Lung (tissue), 12 donors: Measurements from ENCODE around the gene PDLIM4. TPM values are rescaled to one million over a fixed set of nuclear protein-coding genes. Genes with fewer than 3 reads are reported as not detected.

ENCODE experiments used
- ATAC-seq: fragments of 200-7000 bp; cut with Tn5 transposase; one replicate; pipeline ENCODE4 v1.9.1; 2020; ENCODE audit warnings: moderate number of reproducible peaks; ENCODE audit not compliant: insufficient read depth, low FRiP score
- DNase-seq, 3 donors: peaks; one replicate each; pipeline ENCODE4 v3.0.0-alpha.2; 2013 to 2017
- H3K27ac ChIP-seq, 2 donors: one replicate each; pipeline ENCODE4 v1.5.1; 2013; ENCODE audit warnings: mild to moderate bottlenecking in 2 of 2, moderate library complexity in 2 of 2, control low read depth in 1 of 2, inconsistent platforms in 1 of 2, low read depth in 1 of 2, low read length in 1 of 2
- H3K27me3 ChIP-seq, 3 donors: one replicate each; pipeline ENCODE4 v1.5.1; 2013; ENCODE audit warnings: low read length in 2 of 3; ENCODE audit not compliant: control insufficient read depth in 3 of 3, insufficient read depth in 3 of 3
- H3K36me3 ChIP-seq, 4 donors: one replicate each; pipeline ENCODE4 v1.5.1; 2013; ENCODE audit warnings: low read length in 4 of 4, mild to moderate bottlenecking in 1 of 4, moderate library complexity in 1 of 4; ENCODE audit not compliant: control insufficient read depth in 4 of 4, insufficient read depth in 4 of 4
- H3K4me1 ChIP-seq, 5 donors: one replicate each; pipeline ENCODE4 v1.5.1; 2013; ENCODE audit warnings: low read length in 5 of 5, mild to moderate bottlenecking in 2 of 5, moderate library complexity in 1 of 5; ENCODE audit not compliant: control insufficient read depth in 5 of 5, insufficient read depth in 5 of 5
- H3K4me3 ChIP-seq: one replicate; pipeline ENCODE4 v1.5.1; 2013; ENCODE audit warnings: mild to moderate bottlenecking, control low read depth, moderate library complexity
- H3K9ac ChIP-seq, 2 donors: one replicate each; pipeline ENCODE4 v1.5.1; 2013; ENCODE audit warnings: low read length in 2 of 2, control low read depth in 1 of 2; ENCODE audit not compliant: insufficient read depth in 1 of 2
- H3K9me3 ChIP-seq, 4 donors: one replicate each; pipeline ENCODE4 v1.5.1; 2013; ENCODE audit warnings: low read length in 3 of 4, mild to moderate bottlenecking in 1 of 4, moderate library complexity in 1 of 4; ENCODE audit not compliant: control insufficient read depth in 4 of 4, insufficient read depth in 3 of 4
- WGBS, 2 donors: extraction: QIAGEN DNeasy Blood & Tissue Kit; methylation state at CpG; one replicate each; pipeline ENCODE4 v1.1.7; 2013; 5-methylcytosine and 5-hydroxymethylcytosine counted together
- polyA plus RNA-seq, 2 donors: library from polyadenylated mRNA; stranded (reverse); fragments of 200-250 nt; gene quantifications; one replicate each; pipeline ENCODE4 v1.2.1, GENCODE V29; 2013
- total RNA-seq, 2 donors: library from RNA; depleted of rRNA in 1 of 2; stranded (reverse); fragments of >200 nt in 1 of 2; gene quantifications; one replicate each; pipeline ENCODE4 v1.2.1, GENCODE V29; 2014 to 2021
- TF ChIP-seq, protein P1 (sequence below): IDR thresholded peaks from 2 replicates; pipeline ENCODE4 v1.5.1; 2012; ENCODE audit warnings: mild to moderate bottlenecking; ENCODE audit errors: control extremely low read depth, extremely low read depth
- donor health status: control.
- donor health status: control.
- donor health status: Bipolar disorder and iron deficiency.
- donor health status: healthy.
- donor health status: DM: yes; HTN: yes; CAD: no.

The PDLIM4 gene
- total and polyA plus RNA-seq, 4 donors: 7.3 to 13.8 (median 9.6) TPM

DNA sequence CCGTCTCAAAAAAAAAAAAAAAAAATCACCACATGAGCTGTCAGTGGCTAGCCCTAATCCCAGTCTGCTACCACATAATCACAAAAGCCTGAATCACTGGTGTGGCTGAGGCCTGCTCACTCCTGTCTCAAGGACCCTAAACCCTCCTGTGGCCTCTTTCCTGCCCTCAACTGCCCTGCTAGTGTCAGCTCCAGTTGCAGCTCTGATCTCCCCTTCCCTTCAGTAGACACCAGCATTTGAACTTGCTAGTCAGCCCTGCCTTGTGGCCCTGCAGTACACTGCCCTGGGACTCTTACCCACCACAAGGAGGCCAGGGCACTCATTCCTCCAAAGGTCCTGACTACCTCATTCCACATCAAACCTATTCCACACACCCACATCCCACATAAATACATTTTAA is 20.4 kb upstream of the PDLIM4 start:
- Histone ChIP-seq H3K4me3 (no peak overlapping the region), H3K36me3 (no peaks in the 10 kb centered on the region), H3K27ac (no peak overlapping the region), H3K27me3 (no peaks in the 10 kb centered on the region), H3K9ac (no peak overlapping the region), H3K4me1 (no peaks in the 10 kb centered on the region), H3K9me3 (peaks cover 0 to 2% (median 0%) of the 10 kb centered on the region in 4 donors)
- WGBS, 2 donors: 85 to 100% methylated on average over 1 of the region's 1 CpG
- ATAC-seq (no peak), DNase-seq (peak in 1 of 3 donors; percentile 6)
- TF ChIP-seq, protein P1, sequence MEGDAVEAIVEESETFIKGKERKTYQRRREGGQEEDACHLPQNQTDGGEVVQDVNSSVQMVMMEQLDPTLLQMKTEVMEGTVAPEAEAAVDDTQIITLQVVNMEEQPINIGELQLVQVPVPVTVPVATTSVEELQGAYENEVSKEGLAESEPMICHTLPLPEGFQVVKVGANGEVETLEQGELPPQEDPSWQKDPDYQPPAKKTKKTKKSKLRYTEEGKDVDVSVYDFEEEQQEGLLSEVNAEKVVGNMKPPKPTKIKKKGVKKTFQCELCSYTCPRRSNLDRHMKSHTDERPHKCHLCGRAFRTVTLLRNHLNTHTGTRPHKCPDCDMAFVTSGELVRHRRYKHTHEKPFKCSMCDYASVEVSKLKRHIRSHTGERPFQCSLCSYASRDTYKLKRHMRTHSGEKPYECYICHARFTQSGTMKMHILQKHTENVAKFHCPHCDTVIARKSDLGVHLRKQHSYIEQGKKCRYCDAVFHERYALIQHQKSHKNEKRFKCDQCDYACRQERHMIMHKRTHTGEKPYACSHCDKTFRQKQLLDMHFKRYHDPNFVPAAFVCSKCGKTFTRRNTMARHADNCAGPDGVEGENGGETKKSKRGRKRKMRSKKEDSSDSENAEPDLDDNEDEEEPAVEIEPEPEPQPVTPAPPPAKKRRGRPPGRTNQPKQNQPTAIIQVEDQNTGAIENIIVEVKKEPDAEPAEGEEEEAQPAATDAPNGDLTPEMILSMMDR: no peak

DNA sequence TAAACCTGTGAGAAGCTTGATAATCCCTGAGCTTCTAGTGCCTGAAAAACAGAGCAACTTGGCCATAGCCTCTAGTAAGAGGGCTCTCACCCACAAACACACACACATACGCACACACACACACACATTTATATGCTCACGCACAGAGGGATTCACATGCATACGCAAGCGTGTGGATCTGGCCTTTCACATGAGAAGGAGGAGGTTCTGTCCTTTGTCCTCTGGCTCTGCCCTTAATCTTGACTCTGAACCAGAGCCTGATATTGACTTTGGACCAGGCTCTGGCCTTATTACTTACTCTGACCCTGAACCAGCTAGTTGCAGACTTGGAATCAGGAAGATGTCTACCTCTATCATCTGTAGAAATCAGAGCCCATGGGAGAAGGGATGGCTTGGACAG is 19.8 kb upstream of the PDLIM4 start:
- ATAC-seq: no peak
- H3K4me1 ChIP-seq: no peaks in the 10 kb centered on the region
- H3K36me3 ChIP-seq: no peaks in the 10 kb centered on the region
- H3K27ac ChIP-seq: no peak overlapping the region
- H3K4me3 ChIP-seq: no peak overlapping the region
- TF ChIP-seq, protein P1: no peak
- peak in 1 of 3 donors; percentile 4 for DNase-seq
- H3K9me3 ChIP-seq: peaks cover 0 to 2% (median 0%) of the 10 kb centered on the region in 4 donors
- WGBS, 2 donors: 93 to 98% methylated on average over 4 of the region's 4 CpGs
- no peak overlapping the region for H3K9ac ChIP-seq
- no peaks in the 10 kb centered on the region for H3K27me3 ChIP-seq

DNA sequence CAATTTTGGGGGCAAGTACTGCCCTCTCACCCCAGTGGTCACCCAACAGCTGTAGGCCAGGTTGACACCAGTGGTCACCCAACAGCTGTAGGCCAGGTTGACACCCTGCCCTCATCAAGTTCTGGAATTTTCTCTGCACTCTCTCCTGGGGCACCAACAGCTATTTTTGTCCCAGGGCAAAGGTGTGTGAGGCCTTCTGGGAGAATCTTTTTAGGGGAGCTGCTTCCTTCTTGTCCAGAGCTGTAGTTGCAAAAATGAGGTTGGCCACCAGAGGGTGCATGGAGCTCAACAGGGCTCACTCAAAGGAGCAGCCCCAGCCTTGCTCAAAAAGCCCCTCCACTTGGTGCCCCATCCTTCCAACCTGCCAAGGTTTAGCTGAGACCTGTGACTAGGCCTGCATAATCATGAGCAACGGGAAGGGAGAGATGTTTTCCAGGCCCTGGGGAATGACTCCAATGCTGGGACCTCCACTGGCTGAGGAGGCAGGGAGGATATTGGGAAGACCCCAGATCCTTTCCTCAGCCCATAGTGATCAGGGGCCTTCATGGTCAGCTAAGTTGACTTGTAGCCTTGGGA is 19.2 kb upstream of the PDLIM4 start:
- 15 to 18% methylated on average over 1 of the region's 1 CpG for WGBS, 2 donors
- TF ChIP-seq, protein P1: peak; percentile 39
- Histone ChIP-seq H3K36me3 (no peaks in the 10 kb centered on the region), H3K9ac (no peak overlapping the region), H3K27ac (no peak overlapping the region), H3K4me3 (no peak overlapping the region), H3K27me3 (no peaks in the 10 kb centered on the region), H3K4me1 (no peaks in the 10 kb centered on the region), H3K9me3 (peaks cover 0 to 3% (median 0%) of the 10 kb centered on the region in 4 donors)
- ATAC-seq (no peak), DNase-seq (peak; percentile 61 to 73 (median 62))
